Fibroblast of the aortic adventitia (primary cell): ENCODE results near the gene DCAF11. TPM values are rescaled to one million over a fixed set of nuclear protein-coding genes. Genes with fewer than 3 reads are reported as not detected.

Experiments used
- DNase-seq: peaks from one replicate; pipeline ENCODE4 v3.0.0-alpha.2; 2010; ENCODE audit warnings: low read depth
- H3K4me3 ChIP-seq: 2 replicates; pipeline ENCODE4 v1.5.1; 2011; ENCODE audit warnings: low read depth, mild to moderate bottlenecking, control low read depth, low read length, moderate library complexity
- total RNA-seq: library from RNA; depleted of rRNA; stranded (reverse); fragments of >200 nt; gene quantifications from 2 replicates; pipeline ENCODE4 v1.2.3, GENCODE V29; 2012; ENCODE audit warnings: low replicate concordance
- TF ChIP-seq, protein P1 (sequence below): IDR thresholded peaks from 2 replicates; pipeline ENCODE4 v1.5.1; 2011; ENCODE audit warnings: mild to moderate bottlenecking, low read length, control low read depth, inconsistent platforms; ENCODE audit not compliant: insufficient read depth

DCAF11 gene
- total RNA-seq: 44.6 and 85.3 TPM in 2 replicates

DNA sequence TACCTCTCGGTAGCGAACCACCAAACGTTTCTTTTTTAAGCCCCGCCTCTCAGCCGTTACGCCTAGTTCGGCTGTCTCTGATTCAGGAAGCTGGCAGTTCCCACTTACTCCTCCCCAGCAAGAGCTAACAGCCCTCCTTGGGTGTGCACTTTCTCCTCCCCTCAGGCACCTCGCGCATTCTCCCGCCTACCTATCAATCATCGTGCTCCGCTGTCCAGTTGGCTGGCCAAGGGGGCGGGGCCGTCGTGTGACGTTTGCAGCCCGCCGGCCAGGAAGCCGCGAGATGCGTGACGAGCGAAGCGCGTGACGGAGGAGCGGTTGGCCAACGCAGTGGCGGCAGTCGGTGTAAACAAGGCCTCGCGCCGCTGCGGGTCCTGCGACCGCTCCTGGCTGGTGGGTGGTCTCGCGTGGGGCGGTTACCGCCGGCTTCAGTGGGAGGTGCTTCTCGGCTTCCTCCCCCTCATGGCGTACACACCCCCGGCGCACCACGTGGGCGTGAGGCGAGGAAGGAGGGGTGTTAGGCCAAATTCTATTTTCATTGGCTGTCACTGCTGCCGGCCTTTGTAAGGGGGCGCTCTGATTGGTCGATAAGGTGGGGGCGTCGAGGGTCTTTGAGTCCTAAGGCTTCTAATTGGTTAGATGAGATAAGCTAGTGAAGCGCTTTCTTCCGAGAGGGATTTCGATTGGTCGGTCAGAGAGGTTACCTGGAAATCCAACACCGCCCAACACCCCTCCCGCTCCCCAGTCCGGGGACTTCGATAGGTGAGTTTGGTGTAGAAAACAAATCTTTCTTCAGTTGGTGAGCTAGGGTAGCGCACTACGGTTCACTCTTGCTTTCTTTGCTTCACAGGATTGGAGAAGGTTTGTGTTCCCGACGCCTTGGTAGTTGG is at the start of gene DCAF11, which contains the start of gene NRL:
TSS of gene DCAF11 (plus strand) at position 246 of the 890 bp plus-strand sequence. CDS start 818 bp downstream, outside the sequence.
TSS of gene NRL (minus strand) at position 418 of the 890 bp plus-strand sequence. CDS start 32,101 bp downstream, outside the sequence.
- TF ChIP-seq, protein P1, sequence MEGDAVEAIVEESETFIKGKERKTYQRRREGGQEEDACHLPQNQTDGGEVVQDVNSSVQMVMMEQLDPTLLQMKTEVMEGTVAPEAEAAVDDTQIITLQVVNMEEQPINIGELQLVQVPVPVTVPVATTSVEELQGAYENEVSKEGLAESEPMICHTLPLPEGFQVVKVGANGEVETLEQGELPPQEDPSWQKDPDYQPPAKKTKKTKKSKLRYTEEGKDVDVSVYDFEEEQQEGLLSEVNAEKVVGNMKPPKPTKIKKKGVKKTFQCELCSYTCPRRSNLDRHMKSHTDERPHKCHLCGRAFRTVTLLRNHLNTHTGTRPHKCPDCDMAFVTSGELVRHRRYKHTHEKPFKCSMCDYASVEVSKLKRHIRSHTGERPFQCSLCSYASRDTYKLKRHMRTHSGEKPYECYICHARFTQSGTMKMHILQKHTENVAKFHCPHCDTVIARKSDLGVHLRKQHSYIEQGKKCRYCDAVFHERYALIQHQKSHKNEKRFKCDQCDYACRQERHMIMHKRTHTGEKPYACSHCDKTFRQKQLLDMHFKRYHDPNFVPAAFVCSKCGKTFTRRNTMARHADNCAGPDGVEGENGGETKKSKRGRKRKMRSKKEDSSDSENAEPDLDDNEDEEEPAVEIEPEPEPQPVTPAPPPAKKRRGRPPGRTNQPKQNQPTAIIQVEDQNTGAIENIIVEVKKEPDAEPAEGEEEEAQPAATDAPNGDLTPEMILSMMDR: no peak
- peak; percentile 100 for DNase-seq
- H3K4me3 ChIP-seq: peak within 1 kb of the TSS; percentile 91

DNA sequence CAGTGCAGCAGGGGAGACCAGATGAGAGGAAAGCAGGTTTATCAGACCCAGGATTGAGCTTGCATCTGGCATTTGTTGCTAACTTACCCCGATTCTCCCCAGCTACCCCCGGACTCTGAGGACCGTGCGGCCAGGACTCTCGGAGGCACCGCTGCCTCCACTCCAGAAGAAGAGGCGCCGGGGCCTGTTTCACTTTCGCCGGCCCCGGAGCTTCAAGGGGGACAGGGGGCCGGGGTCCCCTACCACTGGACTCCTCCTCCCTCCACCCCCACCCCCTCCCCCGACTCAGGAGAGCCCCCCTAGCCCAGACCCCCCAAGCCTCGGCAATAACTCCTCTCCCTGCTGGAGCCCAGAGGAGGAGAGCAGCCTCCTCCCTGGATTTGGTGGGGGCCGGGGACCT is 49.7 kb upstream of the DCAF11 start:
- TF ChIP-seq, protein P1: no peak
- no peak overlapping the region for H3K4me3 ChIP-seq
- DNase-seq: no peak

DNA sequence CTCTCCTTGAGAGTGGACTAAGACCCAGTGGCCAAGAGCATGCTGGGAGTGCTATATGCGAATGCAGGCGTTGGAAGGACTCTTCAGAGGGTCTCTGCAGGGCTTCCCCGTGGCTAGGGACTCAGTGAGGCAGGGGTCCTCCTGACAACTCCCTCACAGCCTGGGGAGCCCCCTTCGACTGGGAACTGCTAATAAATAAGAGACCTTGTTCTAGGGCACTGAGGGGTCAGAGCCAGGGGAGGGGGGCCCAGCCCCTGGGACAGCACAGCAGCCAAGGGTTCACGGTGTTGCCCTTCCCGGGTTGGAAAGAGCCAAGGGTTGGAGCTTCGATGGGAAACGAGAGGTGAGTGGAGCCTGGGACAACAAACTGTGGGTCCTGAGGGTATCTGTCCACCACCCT is 49.2 kb upstream of the DCAF11 start:
- TF ChIP-seq, protein P1: no peak
- DNase-seq: no peak
- H3K4me3 ChIP-seq: no peak overlapping the region

DNA sequence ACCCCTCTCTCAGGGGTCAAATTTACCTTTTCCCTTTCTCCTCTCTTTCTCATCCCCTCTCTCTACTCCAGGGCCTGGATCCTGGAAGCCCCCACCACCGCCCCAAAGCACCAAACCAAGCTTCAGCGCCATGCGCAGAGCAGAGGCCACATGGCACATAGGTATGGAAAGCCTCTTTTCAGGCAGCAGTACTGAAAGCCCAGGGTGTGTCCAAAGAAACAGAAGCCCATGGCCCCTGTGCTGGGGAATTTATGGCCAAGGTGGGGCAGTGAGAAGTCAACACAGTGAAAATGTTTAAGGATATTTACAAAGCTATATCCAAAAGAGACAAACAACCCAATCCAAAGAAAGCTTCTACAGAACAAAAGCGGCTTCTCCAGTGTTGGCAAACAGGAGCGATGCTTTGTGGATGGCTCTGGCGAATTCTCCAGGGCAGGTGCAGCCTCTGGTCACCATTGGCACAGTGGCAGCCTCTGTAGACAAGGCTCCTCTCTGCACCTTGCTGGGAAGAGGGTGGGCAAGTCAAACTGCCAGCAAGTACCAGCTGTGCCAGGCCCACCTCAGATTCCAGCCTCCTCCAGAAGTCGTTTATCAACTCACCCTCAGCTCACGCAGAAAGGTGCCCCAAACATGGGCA is 48.0 kb upstream of the DCAF11 start:
- TF ChIP-seq, protein P1: no peak
- no peak for DNase-seq
- no peak overlapping the region for H3K4me3 ChIP-seq

DNA sequence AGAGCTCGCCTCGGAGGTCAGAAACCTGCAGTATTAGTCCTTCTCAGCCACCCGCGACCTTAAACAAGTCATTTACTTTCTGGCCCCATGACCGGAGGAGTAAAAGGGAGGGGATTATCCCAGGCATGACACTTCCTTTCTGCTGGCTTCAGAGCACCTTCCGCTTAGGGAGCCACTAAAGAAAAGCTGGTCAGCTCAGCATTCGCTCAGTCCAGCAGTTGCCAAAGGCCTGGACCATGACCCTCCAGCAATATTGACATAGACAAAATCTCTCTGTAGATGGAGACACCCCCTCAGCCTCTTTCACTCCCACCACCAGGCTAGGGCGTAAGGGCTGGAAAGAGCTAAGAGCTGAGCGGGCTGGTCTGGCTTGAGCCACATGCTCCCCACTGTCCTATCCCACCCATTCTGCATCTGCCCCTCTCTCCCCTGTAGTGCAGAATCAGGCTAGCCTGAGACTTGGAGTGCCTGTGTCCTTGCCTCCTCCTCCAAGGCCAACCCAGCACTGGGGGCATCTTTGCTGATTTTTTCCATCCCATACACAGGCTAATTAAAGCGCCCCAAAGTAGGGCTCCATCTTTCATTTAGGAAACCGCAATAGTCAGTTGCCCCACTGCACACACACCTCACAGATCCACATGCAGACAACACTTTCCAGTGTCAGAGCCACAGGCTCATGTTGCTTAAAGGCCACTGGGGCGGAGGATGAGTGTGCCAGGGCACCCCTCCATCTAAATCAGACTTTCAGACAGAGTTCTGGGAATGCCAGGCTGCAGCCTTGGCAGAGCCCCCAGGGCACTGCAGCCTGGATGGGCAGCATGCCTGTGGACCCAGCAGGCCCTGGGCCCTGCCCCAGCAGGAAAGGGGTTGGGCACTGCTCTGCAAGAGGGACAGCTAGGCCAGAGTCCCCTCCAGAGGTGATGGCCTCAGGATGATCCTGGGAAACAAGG is 47.2 kb upstream of the DCAF11 start:
- TF ChIP-seq, protein P1: no peak
- no peak for DNase-seq
- H3K4me3 ChIP-seq: no peak overlapping the region
